Ureter (tissue), 1 donor: ENCODE data around the gene SPECC1. TPM values are rescaled to one million over a fixed set of nuclear protein-coding genes. Genes with fewer than 3 reads are reported as not detected.
A peak's percentile ranks its signal among the peaks of the same experiment; 100 is the strongest.
"Not testable (repeated sequence)": the region's sequence is repeated elsewhere in the genome, so short reads cannot be mapped to it uniquely, and the experiment has no call there.

Source experiments
- DNase-seq: peaks from one replicate; pipeline ENCODE4 v3.0.0-alpha.2; 2020; ENCODE audit warnings: low spot score
- total RNA-seq: library from RNA; stranded (reverse); gene quantifications from one replicate; pipeline ENCODE4 v1.2.4, GENCODE V29; 2023
- donor health status: DM: yes; HTN: yes; CAD: no.

SPECC1 gene
- total RNA-seq, 1 donor from 2014 or later: 26.2 TPM

GRCh38 chr17:20127360-20128035 is 118.3 kb downstream of the SPECC1 start:
- no peak for DNase-seq

GRCh38 chr17:20128036-20128667 is 119.0 kb downstream of the SPECC1 start:
- DNase-seq: no peak

GRCh38 chr17:20133517-20133916 is 124.4 kb downstream of the SPECC1 start:
- DNase-seq: no peak

GRCh38 chr17:20141198-20141972 is 132.2 kb downstream of the SPECC1 start:
- no peak for DNase-seq

- no peak for DNase-seq
Observed at GRCh38 chr17:20142268-20142667, 133.1 kb downstream of the SPECC1 start.

GRCh38 chr17:20143740-20144139 is 134.6 kb downstream of the SPECC1 start:
- DNase-seq: no peak

- DNase-seq: no peak
Observed at GRCh38 chr17:20145567-20145966, 136.4 kb downstream of the SPECC1 start.

- no peak for DNase-seq
Observed at GRCh38 chr17:20149251-20149650, 140.1 kb downstream of the SPECC1 start.

GRCh38 chr17:20151174-20151573 is 142.0 kb downstream of the SPECC1 start:
- no peak for DNase-seq

GRCh38 chr17:20153231-20153630 is 144.1 kb downstream of the SPECC1 start:
- DNase-seq: no peak

- no peak for DNase-seq
Observed at GRCh38 chr17:20154286-20155000, 145.3 kb downstream of the SPECC1 start.

GRCh38 chr17:20155258-20156195 is 146.4 kb downstream of the SPECC1 start:
- DNase-seq: peak; percentile 96

GRCh38 chr17:20156196-20157000 is 147.2 kb downstream of the SPECC1 start:
- peak; percentile 61 for DNase-seq

GRCh38 chr17:20157001-20157310 is 147.8 kb downstream of the SPECC1 start:
- DNase-seq: no peak

- DNase-seq: no peak
Observed at GRCh38 chr17:20158580-20158979, 149.4 kb downstream of the SPECC1 start.

- DNase-seq: no peak
Observed at GRCh38 chr17:20159406-20160069, 150.4 kb downstream of the SPECC1 start.

- DNase-seq: not testable (repeated sequence)
Observed at GRCh38 chr17:20165516-20165915, 156.4 kb downstream of the SPECC1 start.

- DNase-seq: no peak
Observed at GRCh38 chr17:20170085-20170484, 160.9 kb downstream of the SPECC1 start.

- DNase-seq: no peak
Observed at GRCh38 chr17:20171741-20172365, 162.7 kb downstream of the SPECC1 start.
